GM12872 (cell line): Measurements from ENCODE around the gene C2CD4D.

ENCODE experiments used
- CTCF ChIP-seq: IDR thresholded peaks from 3 replicates; pipeline ENCODE4 v1.5.1; 2011; ENCODE audit warnings: low read depth, mild to moderate bottlenecking, low read length, moderate library complexity; ENCODE audit not compliant: insufficient read depth

C2CD4D gene

GRCh38 chr1:151819976-151820623, 19.5 kb downstream of the C2CD4D start:
- TF ChIP-seq CTCF, result no peak

GRCh38 chr1:151819227-151819835, 20.3 kb downstream of the C2CD4D start:
- no peak for TF ChIP-seq CTCF

GRCh38 chr1:151817353-151817730, 22.3 kb downstream of the C2CD4D start:
- TF ChIP-seq CTCF, result no peak

- no peak for TF ChIP-seq CTCF
Observed at GRCh38 chr1:151816548-151817352, 22.9 kb downstream of the C2CD4D start.

- no peak for TF ChIP-seq CTCF
Observed at GRCh38 chr1:151815716-151816327, 23.8 kb downstream of the C2CD4D start.

GRCh38 chr1:151814971-151815545, 24.6 kb downstream of the C2CD4D start:
- TF ChIP-seq CTCF, result no peak

- TF ChIP-seq CTCF, result no peak
Observed at GRCh38 chr1:151814426-151814825, 25.2 kb downstream of the C2CD4D start.
